Tibial nerve (tissue), 4 donors: ENCODE measurements around the gene TTC28.
"Not testable (repeated sequence)": the region's sequence is repeated elsewhere in the genome, so short reads cannot be mapped to it uniquely, and the experiment has no call there.

Source experiments
- EP300 ChIP-seq, 2 donors: sonication (generic); formaldehyde crosslinking; IDR thresholded peaks; one replicate each; pipeline ENCODE4 v1.6.1; 2017; ENCODE audit warnings: antibody characterized with exemption in 2 of 2, mild to moderate bottlenecking in 1 of 2
- POLR2A ChIP-seq, 2 donors: fragments of 450-650 bp; IDR thresholded peaks; one replicate each; pipeline ENCODE4 v1.6.1; 2017; ENCODE audit warnings: antibody characterized with exemption in 2 of 2, mild to moderate bottlenecking in 2 of 2, moderate library complexity in 2 of 2
- TF ChIP-seq, protein P1 (sequence below), 5 experiments: fragments of 200-600 bp in 3 of 5; fragments of 450-650 bp in 2 of 5; sonication (generic) in 3 of 5; IDR thresholded peaks; one replicate each; pipeline ENCODE4 v1.5.1; 2016 to 2019; ENCODE audit warnings: antibody characterized with exemption in 5 of 5, mild to moderate bottlenecking in 3 of 5, moderate library complexity in 2 of 5

DNA sequence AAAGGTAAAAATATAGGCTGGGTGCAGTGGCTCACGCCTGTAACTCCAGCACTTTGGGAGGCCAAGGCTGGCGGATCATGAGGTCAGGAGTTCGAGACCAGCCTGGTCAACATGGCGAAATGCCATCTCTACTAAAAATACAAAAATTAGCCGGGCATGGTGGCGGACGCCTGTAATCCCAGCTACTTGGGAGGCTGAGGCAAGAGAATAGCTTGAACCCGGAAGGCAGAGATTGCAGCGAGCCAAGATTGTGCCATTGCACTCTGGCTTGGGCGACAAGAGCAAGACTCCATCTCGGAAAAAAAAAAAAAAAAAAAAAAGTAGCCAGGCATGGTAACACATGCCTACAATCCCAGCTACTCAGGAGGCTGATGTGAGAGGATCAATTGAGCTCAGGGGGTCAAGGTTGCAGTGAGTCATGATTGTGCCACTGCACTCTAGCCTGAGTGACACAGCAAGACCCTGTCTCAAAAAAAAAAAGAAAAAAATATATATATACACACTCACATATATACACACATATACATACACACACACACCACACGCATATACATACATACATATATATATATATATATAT is 112.6 kb downstream of the TTC28 start:
- TF ChIP-seq, protein P1, sequence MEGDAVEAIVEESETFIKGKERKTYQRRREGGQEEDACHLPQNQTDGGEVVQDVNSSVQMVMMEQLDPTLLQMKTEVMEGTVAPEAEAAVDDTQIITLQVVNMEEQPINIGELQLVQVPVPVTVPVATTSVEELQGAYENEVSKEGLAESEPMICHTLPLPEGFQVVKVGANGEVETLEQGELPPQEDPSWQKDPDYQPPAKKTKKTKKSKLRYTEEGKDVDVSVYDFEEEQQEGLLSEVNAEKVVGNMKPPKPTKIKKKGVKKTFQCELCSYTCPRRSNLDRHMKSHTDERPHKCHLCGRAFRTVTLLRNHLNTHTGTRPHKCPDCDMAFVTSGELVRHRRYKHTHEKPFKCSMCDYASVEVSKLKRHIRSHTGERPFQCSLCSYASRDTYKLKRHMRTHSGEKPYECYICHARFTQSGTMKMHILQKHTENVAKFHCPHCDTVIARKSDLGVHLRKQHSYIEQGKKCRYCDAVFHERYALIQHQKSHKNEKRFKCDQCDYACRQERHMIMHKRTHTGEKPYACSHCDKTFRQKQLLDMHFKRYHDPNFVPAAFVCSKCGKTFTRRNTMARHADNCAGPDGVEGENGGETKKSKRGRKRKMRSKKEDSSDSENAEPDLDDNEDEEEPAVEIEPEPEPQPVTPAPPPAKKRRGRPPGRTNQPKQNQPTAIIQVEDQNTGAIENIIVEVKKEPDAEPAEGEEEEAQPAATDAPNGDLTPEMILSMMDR (IDR thresholded peaks at IDR 0.05), result not testable (repeated sequence)
- TF ChIP-seq EP300, POLR2A (IDR thresholded peaks at IDR 0.05): not testable (repeated sequence)
